OCI-LY3 (cell line): ENCODE data around the gene PSMA6.

Experiments used
- EZH2phosphoT487 ChIP-seq: fragments of 200-600 bp; shearing (Covaris generic); IDR thresholded peaks from 2 replicates; pipeline ENCODE4 v1.6.1; 2018; ENCODE audit warnings: antibody characterized with exemption, mixed run types, low read depth
- TF ChIP-seq, protein P1 (sequence below): fragments of 200-600, 300-600 bp; sonication (generic); IDR thresholded peaks from 2 replicates; pipeline ENCODE4 v1.5.1; 2014; ENCODE audit warnings: antibody characterized with exemption, low read length, low read depth

DNA sequence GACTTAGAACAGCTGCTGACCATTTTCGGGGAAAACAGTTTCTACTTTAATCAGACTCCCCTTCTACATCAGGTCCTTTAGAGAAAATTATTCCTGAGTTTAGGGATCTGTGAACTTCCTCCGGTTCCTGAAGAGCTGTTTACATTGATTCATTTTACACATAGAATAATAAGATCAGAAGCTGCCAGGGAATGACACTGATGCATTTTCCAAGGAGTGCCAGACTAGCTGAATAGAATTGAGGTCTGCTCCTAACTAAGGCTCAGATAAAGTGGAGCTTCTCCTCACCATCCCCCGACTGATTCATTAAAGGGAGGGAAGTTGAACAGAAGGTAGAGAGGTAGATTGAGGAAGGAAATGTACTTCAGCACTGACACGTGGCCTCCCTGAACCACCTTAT lies 41.9 kb upstream of the PSMA6 start:
- TF ChIP-seq, protein P1, sequence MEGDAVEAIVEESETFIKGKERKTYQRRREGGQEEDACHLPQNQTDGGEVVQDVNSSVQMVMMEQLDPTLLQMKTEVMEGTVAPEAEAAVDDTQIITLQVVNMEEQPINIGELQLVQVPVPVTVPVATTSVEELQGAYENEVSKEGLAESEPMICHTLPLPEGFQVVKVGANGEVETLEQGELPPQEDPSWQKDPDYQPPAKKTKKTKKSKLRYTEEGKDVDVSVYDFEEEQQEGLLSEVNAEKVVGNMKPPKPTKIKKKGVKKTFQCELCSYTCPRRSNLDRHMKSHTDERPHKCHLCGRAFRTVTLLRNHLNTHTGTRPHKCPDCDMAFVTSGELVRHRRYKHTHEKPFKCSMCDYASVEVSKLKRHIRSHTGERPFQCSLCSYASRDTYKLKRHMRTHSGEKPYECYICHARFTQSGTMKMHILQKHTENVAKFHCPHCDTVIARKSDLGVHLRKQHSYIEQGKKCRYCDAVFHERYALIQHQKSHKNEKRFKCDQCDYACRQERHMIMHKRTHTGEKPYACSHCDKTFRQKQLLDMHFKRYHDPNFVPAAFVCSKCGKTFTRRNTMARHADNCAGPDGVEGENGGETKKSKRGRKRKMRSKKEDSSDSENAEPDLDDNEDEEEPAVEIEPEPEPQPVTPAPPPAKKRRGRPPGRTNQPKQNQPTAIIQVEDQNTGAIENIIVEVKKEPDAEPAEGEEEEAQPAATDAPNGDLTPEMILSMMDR = no peak
- TF ChIP-seq EZH2phosphoT487 = no peak
